HG02571 (cell line): Measurements from ENCODE around the gene RXFP4.
"Not testable (repeated sequence)": the region's sequence is repeated elsewhere in the genome, so short reads cannot be mapped to it uniquely, and the experiment has no call there.

Experiments used
- ATAC-seq: cut with Tn5 transposase; IDR thresholded peaks from one replicate; pipeline ENCODE4 v1.9.1; 2021; ENCODE audit warnings: mild to moderate bottlenecking, moderate library complexity; ENCODE audit not compliant: unreplicated experiment

The RXFP4 gene

GRCh38 chr1:155930725-155931124 lies 10.7 kb upstream of the RXFP4 start:
- ATAC-seq: not testable (repeated sequence)

GRCh38 chr1:155931332-155932038 lies 10.0 kb upstream of the RXFP4 start:
- no peak for ATAC-seq

- ATAC-seq: no peak
These were observed 9.4 kb upstream of the RXFP4 start for GRCh38 chr1:155932081-155932480.

- ATAC-seq: no peak
These were observed 9.0 kb upstream of the RXFP4 start for GRCh38 chr1:155932487-155932886.

- no peak for ATAC-seq
These were observed 7.8 kb upstream of the RXFP4 start for GRCh38 chr1:155933591-155934096.

GRCh38 chr1:155934097-155934935 lies 7.1 kb upstream of the RXFP4 start, which contains the start of gene KHDC4:
Gene KHDC4 (minus strand): TSS chr1:155934413. CDS start chr1:155934373, 40 bp downstream.
- ATAC-seq: peak; percentile 94

- no peak for ATAC-seq
These were observed 6.4 kb upstream of the RXFP4 start for GRCh38 chr1:155934936-155935590.

GRCh38 chr1:155938220-155938627 lies 3.2 kb upstream of the RXFP4 start:
- ATAC-seq: no peak

- no peak for ATAC-seq
These were observed 901 bp upstream of the RXFP4 start for GRCh38 chr1:155940482-155940992.

GRCh38 chr1:155941845-155942531 lies 550 bp downstream of the RXFP4 start:
- ATAC-seq: no peak

GRCh38 chr1:155942578-155943141 lies 1.2 kb downstream of the RXFP4 start:
- ATAC-seq: no peak

GRCh38 chr1:155944444-155944799 lies 3.0 kb downstream of the RXFP4 start:
- no peak for ATAC-seq

GRCh38 chr1:155946633-155947219 lies 5.3 kb downstream of the RXFP4 start:
- no peak for ATAC-seq

- ATAC-seq: no peak
These were observed 5.9 kb downstream of the RXFP4 start for GRCh38 chr1:155947292-155947691.

- no peak for ATAC-seq
These were observed 6.3 kb downstream of the RXFP4 start for GRCh38 chr1:155947741-155948140.

- no peak for ATAC-seq
These were observed 9.4 kb downstream of the RXFP4 start for GRCh38 chr1:155950829-155951228.

- no peak for ATAC-seq
These were observed 10.5 kb downstream of the RXFP4 start for GRCh38 chr1:155951753-155952504.

GRCh38 chr1:155952505-155952890 lies 11.1 kb downstream of the RXFP4 start:
- no peak for ATAC-seq

- ATAC-seq: no peak
These were observed 13.2 kb downstream of the RXFP4 start for GRCh38 chr1:155954645-155955044.
